Body of pancreas (tissue), 4 donors: ENCODE measurements around the gene MSL1. TPM values are rescaled to one million over a fixed set of nuclear protein-coding genes. Genes with fewer than 3 reads are reported as not detected.

Experiments
- ATAC-seq: fragments of 150-250 bp; one replicate; pipeline ENCODE4 v1.9.1; 2016
- DNase-seq, 4 donors: peaks; one replicate each; pipeline ENCODE4 v3.0.0-alpha.2; 2019
- H3K27ac ChIP-seq, 4 donors: fragments of 200-600 bp; sonication (generic); 1 replicate in 3 of 4; 2 replicates in 1 of 4; pipeline versions ENCODE4 v1.5.1 to v1.6.1; 2016 to 2019; ENCODE audit warnings: mild to moderate bottlenecking in 1 of 4, mixed read lengths in 1 of 4, moderate library complexity in 1 of 4
- H3K27me3 ChIP-seq, 2 donors: fragments of 200-600 bp; sonication (generic); one replicate each; pipeline ENCODE4 v1.6.0; 2016; ENCODE audit warnings: mild to moderate bottlenecking in 1 of 2
- H3K36me3 ChIP-seq, 2 donors: fragments of 200-600 bp; sonication (generic); replicated peaks in 1 of 2; 2 replicates each; pipeline ENCODE4 v1.5.1; 2016; ENCODE audit warnings: low read depth in 2 of 2; ENCODE audit not compliant: insufficient read depth in 1 of 2
- H3K4me1 ChIP-seq: fragments of 200-600 bp; sonication (generic); one replicate; pipeline ENCODE4 v1.6.0; 2016
- H3K4me3 ChIP-seq, 2 donors: fragments of 200-600 bp; sonication (generic); 1 replicate in 1 of 2; 2 replicates in 1 of 2; pipeline ENCODE4 v1.5.1; 2016 to 2019
- H3K9me3 ChIP-seq, 3 donors: fragments of 200-600 bp; sonication (generic); 1 replicate in 2 of 3; 2 replicates in 1 of 3; pipeline ENCODE4 v1.5.1; 2016
- POLR2A ChIP-seq, 3 donors: fragments of 450-650 bp; IDR thresholded peaks; one replicate each; pipeline ENCODE4 v1.6.1; 2016; ENCODE audit warnings: antibody characterized with exemption in 3 of 3, mild to moderate bottlenecking in 2 of 3
- WGBS, 2 donors: methylation state at CpG; one replicate each; pipeline ENCODE4 v1.1.5; 2017; 5-methylcytosine and 5-hydroxymethylcytosine counted together
- intact Hi-C: fragments of 100-400 bp; cut with DNase I; formaldehyde crosslinking; loops from one replicate; pipeline ENCODE4 v1.15.1; 2023
- total RNA-seq, 2 donors: library from RNA; depleted of rRNA; stranded (reverse); fragments of >200 nt; gene quantifications; one replicate each; pipeline ENCODE4 v1.1.0, GENCODE V29; 2016
- TF ChIP-seq, protein P1 (sequence below), 7 experiments: fragments of 450-650 bp in 4 of 7; fragments of 200-600 bp in 3 of 7; sonication (generic) in 3 of 7; IDR thresholded peaks; one replicate each; pipeline ENCODE4 v1.5.1; 2016 to 2019; ENCODE audit warnings: antibody characterized with exemption in 7 of 7

Gene MSL1
- total RNA-seq, 2 donors from 2014 or later, result 75.5 to 157 TPM

DNA sequence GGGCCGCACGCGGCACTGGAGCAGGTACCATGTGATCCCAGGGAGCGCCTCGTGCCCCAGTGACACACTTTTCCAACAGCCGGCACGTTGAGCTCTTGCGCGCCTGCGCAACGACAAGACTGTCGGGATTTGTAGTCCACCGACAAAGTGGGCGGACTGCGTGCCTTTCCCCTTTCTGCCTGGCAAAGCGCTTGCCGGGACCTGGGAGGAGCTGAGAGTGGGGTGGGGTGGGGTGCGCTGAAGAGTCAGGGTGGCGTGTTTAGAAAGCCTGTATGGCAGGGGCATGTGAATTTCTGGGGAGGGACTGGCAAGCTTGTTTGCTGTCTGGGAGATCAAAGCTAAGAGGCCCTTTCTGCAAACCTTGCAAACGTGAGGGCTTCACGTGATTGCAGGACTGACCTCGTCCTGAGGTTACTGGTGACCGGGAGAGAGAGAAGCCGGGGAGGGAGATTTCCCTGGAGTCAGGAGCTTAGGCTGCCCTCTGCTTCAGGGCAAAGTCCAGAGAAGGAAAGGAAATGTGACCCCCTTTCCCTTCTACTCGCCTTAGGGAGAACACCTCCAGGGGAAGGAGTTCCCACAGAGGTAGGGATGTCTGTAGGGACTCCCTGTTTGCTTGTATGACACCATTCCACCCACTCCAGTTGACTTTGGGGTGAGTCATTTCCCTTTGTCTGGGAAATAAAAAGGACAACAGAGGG lies 21.0 kb upstream of the MSL1 start:
- Histone ChIP-seq H3K4me1 (peaks cover 79% of the 10 kb centered on the region), H3K27ac (peak overlapping the region; percentile 98 to 100 (median 99)), H3K9me3 (no peaks in the 10 kb centered on the region), H3K36me3 (no peaks in the 10 kb centered on the region), H3K4me3 (no peak overlapping the region), H3K27me3 (no peaks in the 10 kb centered on the region)
- intact Hi-C loops, result no loop called here
- TF ChIP-seq POLR2A (IDR thresholded peaks at IDR 0.05), result no peak
- TF ChIP-seq, protein P1, sequence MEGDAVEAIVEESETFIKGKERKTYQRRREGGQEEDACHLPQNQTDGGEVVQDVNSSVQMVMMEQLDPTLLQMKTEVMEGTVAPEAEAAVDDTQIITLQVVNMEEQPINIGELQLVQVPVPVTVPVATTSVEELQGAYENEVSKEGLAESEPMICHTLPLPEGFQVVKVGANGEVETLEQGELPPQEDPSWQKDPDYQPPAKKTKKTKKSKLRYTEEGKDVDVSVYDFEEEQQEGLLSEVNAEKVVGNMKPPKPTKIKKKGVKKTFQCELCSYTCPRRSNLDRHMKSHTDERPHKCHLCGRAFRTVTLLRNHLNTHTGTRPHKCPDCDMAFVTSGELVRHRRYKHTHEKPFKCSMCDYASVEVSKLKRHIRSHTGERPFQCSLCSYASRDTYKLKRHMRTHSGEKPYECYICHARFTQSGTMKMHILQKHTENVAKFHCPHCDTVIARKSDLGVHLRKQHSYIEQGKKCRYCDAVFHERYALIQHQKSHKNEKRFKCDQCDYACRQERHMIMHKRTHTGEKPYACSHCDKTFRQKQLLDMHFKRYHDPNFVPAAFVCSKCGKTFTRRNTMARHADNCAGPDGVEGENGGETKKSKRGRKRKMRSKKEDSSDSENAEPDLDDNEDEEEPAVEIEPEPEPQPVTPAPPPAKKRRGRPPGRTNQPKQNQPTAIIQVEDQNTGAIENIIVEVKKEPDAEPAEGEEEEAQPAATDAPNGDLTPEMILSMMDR (IDR thresholded peaks at IDR 0.05), result peak in 1 of 7 experiments; percentile 6
- DNase-seq (peak; percentile 99 to 100 (median 100)), ATAC-seq (peak; percentile 68)
- 0% methylated on average over 8 to 25 of the region's 25 CpGs for WGBS, 2 donors

- TF ChIP-seq POLR2A (IDR thresholded peaks at IDR 0.05), result no peak
- TF ChIP-seq, protein P1 (IDR thresholded peaks at IDR 0.05), result no peak
Observed at GRCh38 chr17:40101367-40102210, 20.2 kb upstream of the MSL1 start.

GRCh38 chr17:40103071-40103661 lies 18.6 kb upstream of the MSL1 start:
- H3K9me3 ChIP-seq, result no peaks in the 10 kb centered on the region
- H3K27me3 ChIP-seq, result no peaks in the 10 kb centered on the region
- TF ChIP-seq, protein P1 (IDR thresholded peaks at IDR 0.05), result no peak
- TF ChIP-seq POLR2A (IDR thresholded peaks at IDR 0.05), result peak in 1 of 3 donors; percentile 9
- H3K27ac ChIP-seq, result peak overlapping the region; percentile 75 to 98 (median 81)
- 36 to 51% methylated on average over 3 of the region's 3 CpGs for WGBS, 2 donors
- peaks cover 65% of the 10 kb centered on the region for H3K4me1 ChIP-seq
- no peak for ATAC-seq
- no peak overlapping the region for H3K4me3 ChIP-seq
- no peak for DNase-seq
- intact Hi-C loops, result no loop called here
- H3K36me3 ChIP-seq, result no peaks in the 10 kb centered on the region

More at GRCh38 chr17:40101367-40102210, 20.2 kb upstream of the MSL1 start:
- no peaks in the 10 kb centered on the region for H3K36me3 ChIP-seq
- no peak for ATAC-seq
- peak overlapping the region; percentile 98 to 100 (median 99) for H3K27ac ChIP-seq
- H3K27me3 ChIP-seq, result no peaks in the 10 kb centered on the region
- WGBS, 2 donors, result 60 to 61% methylated on average over 13 to 16 of the region's 16 CpGs
- peaks cover 71% of the 10 kb centered on the region for H3K4me1 ChIP-seq
- H3K9me3 ChIP-seq, result no peaks in the 10 kb centered on the region
- intact Hi-C loops, result no loop called here
- H3K4me3 ChIP-seq, result no peak overlapping the region
- no peak for DNase-seq

- no peak overlapping the region for H3K4me3 ChIP-seq
- no peak for TF ChIP-seq POLR2A (IDR thresholded peaks at IDR 0.05)
- TF ChIP-seq, protein P1 (IDR thresholded peaks at IDR 0.05), result no peak
- no peaks in the 10 kb centered on the region for H3K9me3 ChIP-seq
- 25 to 30% methylated on average over 2 of the region's 2 CpGs for WGBS, 2 donors
- peaks cover 65% of the 10 kb centered on the region for H3K4me1 ChIP-seq
- no peaks in the 10 kb centered on the region for H3K36me3 ChIP-seq
- no peaks in the 10 kb centered on the region for H3K27me3 ChIP-seq
- DNase-seq, result no peak
- H3K27ac ChIP-seq, result peak overlapping the region; percentile 75 to 98 (median 81)
- intact Hi-C loops, result no loop called here
- ATAC-seq, result no peak
Observed at GRCh38 chr17:40103688-40104087, 18.1 kb upstream of the MSL1 start.
